ENCODE results near the gene ATP10A. TPM values are rescaled to one million over a fixed set of nuclear protein-coding genes. Genes with fewer than 3 reads are reported as not detected.

Gene ATP10A
- total and polyA plus RNA-seq, 9 donors = 0.28 to 3.2 (median 1.1) TPM

GRCh38 chr15:25733036-25733855 is 129.9 kb downstream of the ATP10A start:
- no peak for DNase-seq
- Histone ChIP-seq H3K27me3 (no peaks in the 10 kb centered on the region), H3K4me3 (no peak overlapping the region), H3K36me3 (no peaks in the 10 kb centered on the region), H3K9me3 (no peaks in the 10 kb centered on the region), H3K4me1 (ENCODE audit: insufficient read depth) (peaks cover 3% of the 10 kb centered on the region), H3K27ac (no peak overlapping the region)
- no peak for TF ChIP-seq POLR2A (IDR thresholded peaks at IDR 0.05)
- no peak for TF ChIP-seq EP300 (IDR thresholded peaks at IDR 0.05)
- no peak for TF ChIP-seq CTCF (IDR thresholded peaks at IDR 0.05)
- 77 to 81% (median 77%) methylated on average over 18 of the region's 18 CpGs for WGBS, 3 donors
- intact Hi-C loops (cut with DNase I) = no loop called here

GRCh38 chr15:25732191-25732590 is 130.9 kb downstream of the ATP10A start:
- no peak for DNase-seq
- Histone ChIP-seq H3K36me3 (no peaks in the 10 kb centered on the region), H3K4me3 (no peak overlapping the region), H3K27ac (no peak overlapping the region), H3K4me1 (ENCODE audit: insufficient read depth) (peaks cover 1% of the 10 kb centered on the region), H3K27me3 (no peaks in the 10 kb centered on the region), H3K9me3 (no peaks in the 10 kb centered on the region)
- intact Hi-C loops (cut with DNase I) = no loop called here
- WGBS, 3 donors = 82 to 83% (median 82%) methylated on average over 6 of the region's 6 CpGs
- no peak for TF ChIP-seq EP300 (IDR thresholded peaks at IDR 0.05)
- TF ChIP-seq CTCF (IDR thresholded peaks at IDR 0.05) = no peak
- TF ChIP-seq POLR2A (IDR thresholded peaks at IDR 0.05) = no peak

GRCh38 chr15:25731411-25731810 is 131.7 kb downstream of the ATP10A start:
- Histone ChIP-seq H3K9me3 (no peaks in the 10 kb centered on the region), H3K36me3 (no peaks in the 10 kb centered on the region), H3K4me1 (ENCODE audit: insufficient read depth) (no peaks in the 10 kb centered on the region), H3K27ac (no peak overlapping the region), H3K4me3 (no peak overlapping the region), H3K27me3 (no peaks in the 10 kb centered on the region)
- WGBS, 3 donors = 45 to 72% (median 71%) methylated on average over 2 of the region's 2 CpGs
- intact Hi-C loops (cut with DNase I) = no loop called here
- no peak for TF ChIP-seq EP300 (IDR thresholded peaks at IDR 0.05)
- TF ChIP-seq POLR2A (IDR thresholded peaks at IDR 0.05) = no peak
- no peak for TF ChIP-seq CTCF (IDR thresholded peaks at IDR 0.05)
- DNase-seq = no peak

GRCh38 chr15:25730918-25731317 is 132.2 kb downstream of the ATP10A start:
- Histone ChIP-seq H3K9me3 (no peaks in the 10 kb centered on the region), H3K27me3 (no peaks in the 10 kb centered on the region), H3K27ac (no peak overlapping the region), H3K4me3 (no peak overlapping the region), H3K4me1 (ENCODE audit: insufficient read depth) (no peaks in the 10 kb centered on the region), H3K36me3 (no peaks in the 10 kb centered on the region)
- WGBS, 3 donors = 74 to 85% (median 82%) methylated on average over 6 of the region's 6 CpGs
- no peak for TF ChIP-seq POLR2A (IDR thresholded peaks at IDR 0.05)
- TF ChIP-seq EP300 (IDR thresholded peaks at IDR 0.05) = no peak
- TF ChIP-seq CTCF (IDR thresholded peaks at IDR 0.05) = no peak
- intact Hi-C loops (cut with DNase I) = no loop called here
- DNase-seq = no peak

Data from ovary (tissue), 9 donors.